Vagina (tissue), 2 donors: ENCODE measurements around the gene VMAC.

ENCODE experiments used
- POLR2A ChIP-seq, 2 donors: fragments of 450-650 bp; IDR thresholded peaks; one replicate each; pipeline ENCODE4 v1.6.1; 2017; ENCODE audit warnings: antibody characterized with exemption in 2 of 2, mild to moderate bottlenecking in 2 of 2, moderate library complexity in 2 of 2
- POLR2AphosphoS5 ChIP-seq, 2 donors: sonication (generic); formaldehyde crosslinking; IDR thresholded peaks; one replicate each; pipeline ENCODE4 v1.9.0; 2017; ENCODE audit warnings: antibody characterized with exemption in 2 of 2, mild to moderate bottlenecking in 2 of 2, low read depth in 1 of 2; ENCODE audit not compliant: insufficient read depth in 1 of 2
- TF ChIP-seq, protein P1 (sequence below), 3 experiments: fragments of 450-650 bp in 2 of 3; fragments of 200-600 bp in 1 of 3; sonication (generic) in 1 of 3; IDR thresholded peaks; one replicate each; pipeline ENCODE4 v1.5.1; 2017 to 2019; ENCODE audit warnings: antibody characterized with exemption in 3 of 3, mild to moderate bottlenecking in 2 of 3, moderate library complexity in 2 of 3

DNA sequence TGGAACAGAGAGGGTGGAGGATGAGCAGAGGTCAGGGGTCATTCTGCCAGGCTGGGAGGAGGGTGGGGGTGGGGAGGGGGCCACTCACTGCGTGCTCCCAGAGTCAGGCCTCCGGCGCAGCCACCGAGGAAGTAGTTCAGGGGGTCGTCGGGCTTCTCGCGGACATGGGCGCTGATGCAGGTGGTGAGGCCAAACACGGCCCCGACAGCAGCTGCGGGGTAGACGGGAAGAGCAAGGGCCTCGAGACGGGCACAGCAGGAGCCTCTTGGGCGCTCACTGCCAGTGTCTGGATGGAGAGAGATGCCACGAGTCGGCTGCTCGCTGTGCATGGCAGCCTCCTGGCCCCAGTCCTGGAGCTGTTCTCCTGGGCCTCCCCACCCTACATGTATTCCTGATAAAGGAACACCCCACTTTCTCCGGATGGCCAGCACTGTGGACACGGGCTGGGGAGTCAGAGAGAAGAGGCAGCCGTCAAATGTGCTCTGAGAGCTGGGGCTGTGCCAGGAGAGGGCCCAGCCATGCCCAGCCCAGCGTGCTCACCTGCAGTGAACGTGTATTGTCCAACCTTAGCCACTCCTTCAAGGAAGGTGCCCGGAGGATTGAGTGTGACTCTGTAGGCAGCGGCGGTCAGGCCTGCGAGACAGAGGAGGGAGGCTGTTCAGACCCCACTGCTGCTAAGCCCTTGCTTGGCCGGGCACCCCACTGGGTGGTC is 8.2 kb upstream of the VMAC start:
- TF ChIP-seq, protein P1, sequence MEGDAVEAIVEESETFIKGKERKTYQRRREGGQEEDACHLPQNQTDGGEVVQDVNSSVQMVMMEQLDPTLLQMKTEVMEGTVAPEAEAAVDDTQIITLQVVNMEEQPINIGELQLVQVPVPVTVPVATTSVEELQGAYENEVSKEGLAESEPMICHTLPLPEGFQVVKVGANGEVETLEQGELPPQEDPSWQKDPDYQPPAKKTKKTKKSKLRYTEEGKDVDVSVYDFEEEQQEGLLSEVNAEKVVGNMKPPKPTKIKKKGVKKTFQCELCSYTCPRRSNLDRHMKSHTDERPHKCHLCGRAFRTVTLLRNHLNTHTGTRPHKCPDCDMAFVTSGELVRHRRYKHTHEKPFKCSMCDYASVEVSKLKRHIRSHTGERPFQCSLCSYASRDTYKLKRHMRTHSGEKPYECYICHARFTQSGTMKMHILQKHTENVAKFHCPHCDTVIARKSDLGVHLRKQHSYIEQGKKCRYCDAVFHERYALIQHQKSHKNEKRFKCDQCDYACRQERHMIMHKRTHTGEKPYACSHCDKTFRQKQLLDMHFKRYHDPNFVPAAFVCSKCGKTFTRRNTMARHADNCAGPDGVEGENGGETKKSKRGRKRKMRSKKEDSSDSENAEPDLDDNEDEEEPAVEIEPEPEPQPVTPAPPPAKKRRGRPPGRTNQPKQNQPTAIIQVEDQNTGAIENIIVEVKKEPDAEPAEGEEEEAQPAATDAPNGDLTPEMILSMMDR (IDR thresholded peaks at IDR 0.05), result no peak
- TF ChIP-seq POLR2A (IDR thresholded peaks at IDR 0.05) (no peak), POLR2AphosphoS5 (IDR thresholded peaks at IDR 0.05; ENCODE audit: insufficient read depth in 1 of 2, low read depth in 1 of 2) (no peak)
